Brain microvascular endothelial cell (primary cell): ENCODE data around the gene MAGI1.

Experiments
- DNase-seq: peaks from one replicate; pipeline ENCODE4 v3.0.0-alpha.2; 2020
- H3K27ac ChIP-seq: fragments of 250-450 bp; sonication (Bioruptor Pico); 2 replicates; pipeline ENCODE4 v1.5.1; 2020; ENCODE audit warnings: mild to moderate bottlenecking, moderate library complexity
- H3K27me3 ChIP-seq: fragments of 250-450 bp; sonication (Bioruptor Pico); replicated peaks from 2 replicates; pipeline ENCODE4 v1.5.1; 2020; ENCODE audit warnings: mild to moderate bottlenecking
- H3K36me3 ChIP-seq: fragments of 250-450 bp; sonication (Bioruptor Pico); replicated peaks from 2 replicates; pipeline ENCODE4 v1.5.1; 2020; ENCODE audit warnings: mild to moderate bottlenecking
- H3K4me3 ChIP-seq: 2 replicates; pipeline ENCODE4 v1.5.1; 2011; ENCODE audit warnings: low read depth, mild to moderate bottlenecking, control low read depth, low read length, moderate library complexity
- in situ Hi-C: cut with HindIII; loops from 2 replicates; pipeline ENCODE4 v1.10.0; 2017; ENCODE audit warnings: low sequenced_read_pairs, low pct_ligation_motif_present
- TF ChIP-seq, protein P1 (sequence below): IDR thresholded peaks from 2 replicates; pipeline ENCODE4 v1.5.1; 2011; ENCODE audit warnings: low read depth, mild to moderate bottlenecking, moderate library complexity, low read length, control low read depth, inconsistent platforms; ENCODE audit errors: missing control alignments

Gene MAGI1

DNA sequence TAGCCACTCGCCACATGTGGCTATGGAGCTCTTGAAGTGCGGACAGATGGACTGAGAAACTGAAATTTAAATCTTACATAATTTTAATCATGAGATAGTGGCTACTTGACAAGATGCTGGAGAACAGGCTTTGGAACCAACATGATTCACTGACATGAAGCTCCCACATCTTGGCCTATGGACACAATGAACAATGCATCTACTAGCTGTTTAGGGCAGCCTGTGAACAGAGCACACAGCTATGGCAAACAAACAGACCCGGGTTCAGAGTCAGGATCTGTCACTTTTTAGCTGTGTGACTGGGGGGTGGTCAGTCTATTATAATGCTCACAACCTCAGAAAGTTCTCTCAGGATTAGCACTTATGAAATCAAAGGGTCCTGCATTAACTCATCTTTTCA, 616.6 kb downstream of the MAGI1 start:
- Histone ChIP-seq H3K27me3 (no peaks in the 10 kb centered on the region), H3K4me3 (no peak overlapping the region), H3K27ac (no peak overlapping the region), H3K36me3 (no peaks in the 10 kb centered on the region)
- in situ Hi-C loops, result no loop called here
- DNase-seq, result no peak
- TF ChIP-seq, protein P1, sequence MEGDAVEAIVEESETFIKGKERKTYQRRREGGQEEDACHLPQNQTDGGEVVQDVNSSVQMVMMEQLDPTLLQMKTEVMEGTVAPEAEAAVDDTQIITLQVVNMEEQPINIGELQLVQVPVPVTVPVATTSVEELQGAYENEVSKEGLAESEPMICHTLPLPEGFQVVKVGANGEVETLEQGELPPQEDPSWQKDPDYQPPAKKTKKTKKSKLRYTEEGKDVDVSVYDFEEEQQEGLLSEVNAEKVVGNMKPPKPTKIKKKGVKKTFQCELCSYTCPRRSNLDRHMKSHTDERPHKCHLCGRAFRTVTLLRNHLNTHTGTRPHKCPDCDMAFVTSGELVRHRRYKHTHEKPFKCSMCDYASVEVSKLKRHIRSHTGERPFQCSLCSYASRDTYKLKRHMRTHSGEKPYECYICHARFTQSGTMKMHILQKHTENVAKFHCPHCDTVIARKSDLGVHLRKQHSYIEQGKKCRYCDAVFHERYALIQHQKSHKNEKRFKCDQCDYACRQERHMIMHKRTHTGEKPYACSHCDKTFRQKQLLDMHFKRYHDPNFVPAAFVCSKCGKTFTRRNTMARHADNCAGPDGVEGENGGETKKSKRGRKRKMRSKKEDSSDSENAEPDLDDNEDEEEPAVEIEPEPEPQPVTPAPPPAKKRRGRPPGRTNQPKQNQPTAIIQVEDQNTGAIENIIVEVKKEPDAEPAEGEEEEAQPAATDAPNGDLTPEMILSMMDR, result no peak

DNA sequence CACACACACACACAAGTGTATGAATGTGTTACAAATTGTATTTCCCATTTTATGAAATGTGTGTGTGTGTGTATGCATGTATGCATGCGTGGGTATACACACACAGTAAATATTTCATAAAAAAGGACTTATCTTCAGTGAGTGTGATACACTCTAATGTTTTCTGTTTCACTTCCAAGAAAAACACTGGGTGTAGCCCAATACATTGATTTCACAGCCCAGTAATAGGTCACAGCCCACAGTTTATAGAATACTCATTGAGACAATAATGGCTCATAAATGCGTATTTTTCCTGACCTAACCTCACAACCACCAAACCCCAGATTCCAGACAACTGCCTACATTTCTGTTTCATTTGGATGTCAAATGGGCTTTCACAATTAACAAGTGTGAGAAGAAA, 619.5 kb downstream of the MAGI1 start:
- H3K27ac ChIP-seq, result no peak overlapping the region
- no peak for DNase-seq
- TF ChIP-seq, protein P1, result no peak
- in situ Hi-C loops, result no loop called here
- H3K27me3 ChIP-seq, result no peaks in the 10 kb centered on the region
- H3K4me3 ChIP-seq, result no peak overlapping the region
- H3K36me3 ChIP-seq, result no peaks in the 10 kb centered on the region

DNA sequence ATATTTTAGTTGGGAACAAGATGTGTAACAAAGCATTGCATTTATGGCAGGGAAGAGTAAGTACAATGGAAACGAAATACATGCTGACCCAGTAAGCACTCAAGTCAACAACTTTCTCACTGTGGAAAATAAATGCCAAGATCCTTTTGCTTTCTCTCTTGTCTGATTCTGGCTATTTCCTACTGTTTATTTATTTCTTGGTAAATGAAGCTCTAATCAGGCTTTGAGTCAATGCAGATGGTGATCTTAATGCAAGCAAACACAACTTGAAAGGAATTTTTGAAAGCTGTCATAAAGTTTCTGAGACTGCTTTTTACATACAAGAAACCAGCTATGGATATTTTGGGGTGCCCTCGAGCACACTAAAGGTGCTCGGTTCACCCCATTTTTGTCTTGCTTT, 624.8 kb downstream of the MAGI1 start:
- no peaks in the 10 kb centered on the region for H3K36me3 ChIP-seq
- no peaks in the 10 kb centered on the region for H3K27me3 ChIP-seq
- in situ Hi-C loops, result no loop called here
- no peak for DNase-seq
- no peak overlapping the region for H3K4me3 ChIP-seq
- no peak overlapping the region for H3K27ac ChIP-seq
- TF ChIP-seq, protein P1, result no peak

DNA sequence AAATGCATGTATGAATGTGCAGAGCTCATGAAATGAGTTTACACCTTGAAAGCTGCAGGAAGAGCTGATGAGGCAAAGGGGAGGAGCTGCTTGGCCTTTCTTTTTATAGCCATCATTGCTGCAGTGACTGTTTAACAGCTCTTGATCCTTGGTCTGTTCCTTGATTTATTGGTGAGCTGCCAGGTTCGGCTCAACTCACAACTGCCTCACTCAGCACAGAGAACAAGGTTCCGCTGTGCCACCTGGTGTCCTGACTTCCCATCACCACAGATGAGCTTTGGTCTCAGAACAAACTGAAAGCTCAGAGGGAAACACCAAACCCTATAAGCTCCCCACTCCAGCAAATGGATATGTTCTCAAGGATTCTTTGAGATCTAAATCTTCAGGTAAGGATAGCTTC, 626.1 kb downstream of the MAGI1 start:
- no peak for DNase-seq
- Histone ChIP-seq H3K36me3 (no peaks in the 10 kb centered on the region), H3K27me3 (no peaks in the 10 kb centered on the region), H3K4me3 (no peak overlapping the region), H3K27ac (no peak overlapping the region)
- TF ChIP-seq, protein P1, result no peak
- in situ Hi-C loops, result no loop called here

DNA sequence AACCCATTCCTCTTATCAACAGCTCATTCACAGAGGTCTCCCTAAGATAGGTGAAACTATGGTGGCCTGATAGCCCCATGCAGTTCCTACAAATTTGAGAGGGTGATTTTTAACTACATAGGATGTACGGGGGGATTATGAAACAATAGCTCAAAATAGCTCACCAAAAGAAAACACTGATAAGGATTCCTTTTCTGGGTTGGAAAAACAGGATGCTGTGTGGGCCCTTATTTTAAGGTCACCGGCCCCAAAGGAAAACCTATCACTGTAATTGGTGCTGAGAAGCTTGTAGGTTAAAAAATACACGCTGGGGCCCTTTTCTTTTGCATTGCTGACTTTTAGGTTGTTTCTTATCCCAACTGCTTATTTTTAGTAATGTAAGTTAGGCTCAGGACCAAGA, 627.4 kb downstream of the MAGI1 start:
- no peaks in the 10 kb centered on the region for H3K27me3 ChIP-seq
- in situ Hi-C loops, result no loop called here
- no peak overlapping the region for H3K4me3 ChIP-seq
- no peak overlapping the region for H3K27ac ChIP-seq
- no peaks in the 10 kb centered on the region for H3K36me3 ChIP-seq
- TF ChIP-seq, protein P1, result no peak
- DNase-seq, result no peak

DNA sequence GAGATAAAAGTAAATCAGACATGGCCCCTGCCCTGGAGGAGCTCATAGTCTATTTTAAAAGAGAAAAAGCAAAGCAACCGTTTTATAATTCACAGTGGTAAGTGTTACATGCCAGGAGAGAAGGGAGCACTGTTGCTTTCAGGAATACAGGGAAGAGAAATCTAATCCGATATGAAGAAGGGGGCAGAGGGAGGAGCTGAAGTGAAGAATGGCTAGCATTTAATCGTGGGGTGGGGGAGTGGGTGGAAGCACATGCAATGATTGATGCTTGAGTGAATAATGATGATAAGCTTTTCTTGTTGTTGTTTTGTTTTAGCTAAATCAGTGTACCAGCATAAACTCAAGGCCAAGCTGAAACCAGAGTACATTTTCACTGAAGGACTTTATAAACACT, 629.5 kb downstream of the MAGI1 start:
- TF ChIP-seq, protein P1, result no peak
- Histone ChIP-seq H3K36me3 (no peaks in the 10 kb centered on the region), H3K27ac (no peak overlapping the region), H3K27me3 (no peaks in the 10 kb centered on the region), H3K4me3 (no peak overlapping the region)
- no peak for DNase-seq
- in situ Hi-C loops, result no loop called here
